OCI-LY1 (cell line): ENCODE data around the gene CCRL2.

Experiments used
- EZH2 ChIP-seq: fragments of 200-600 bp; sonication (generic), shearing (Covaris generic); IDR thresholded peaks from 2 replicates; pipeline ENCODE4 v1.8.0; 2017; ENCODE audit warnings: borderline replicate concordance, mixed run types, mild to moderate bottlenecking, antibody characterized with exemption, low read length, moderate library complexity, mixed read lengths
- TF ChIP-seq, protein P1 (sequence below): fragments of 200-600 bp; sonication (generic), shearing (Covaris generic); IDR thresholded peaks from 2 replicates; pipeline ENCODE4 v1.5.1; 2017; ENCODE audit warnings: mild to moderate bottlenecking, antibody characterized with exemption, low read length, moderate library complexity, mixed read lengths

DNA sequence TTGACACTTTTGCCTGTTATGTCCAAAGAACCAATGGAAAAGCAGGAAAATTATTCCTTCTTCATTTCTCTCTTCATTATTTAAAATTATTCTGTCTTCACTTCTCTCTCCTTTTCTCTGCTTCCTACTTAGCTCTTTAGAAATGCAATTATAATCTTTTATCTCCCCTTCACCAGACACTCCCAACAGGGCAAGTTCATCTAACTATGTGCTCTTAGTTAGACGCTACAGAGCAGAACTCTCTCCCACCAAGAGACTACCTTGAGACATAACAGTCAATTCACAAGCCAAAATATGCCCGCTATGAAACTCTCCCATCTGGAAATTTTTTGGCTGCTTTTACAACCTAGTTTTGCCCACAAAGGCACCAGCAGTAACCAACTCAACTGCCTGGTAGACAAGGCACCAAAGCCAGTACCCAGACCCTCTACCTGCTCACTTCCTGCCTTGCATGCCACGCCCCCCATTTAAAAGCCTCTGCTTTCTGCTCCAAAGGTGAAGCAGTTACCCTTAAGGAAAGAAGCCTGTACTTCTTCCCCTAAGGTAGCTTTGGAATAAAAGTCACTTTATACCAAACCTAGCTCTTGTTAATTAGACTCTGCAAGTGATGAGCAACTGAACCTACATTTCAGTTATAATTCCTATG is 28.1 kb downstream of the CCRL2 start:
- TF ChIP-seq, protein P1, sequence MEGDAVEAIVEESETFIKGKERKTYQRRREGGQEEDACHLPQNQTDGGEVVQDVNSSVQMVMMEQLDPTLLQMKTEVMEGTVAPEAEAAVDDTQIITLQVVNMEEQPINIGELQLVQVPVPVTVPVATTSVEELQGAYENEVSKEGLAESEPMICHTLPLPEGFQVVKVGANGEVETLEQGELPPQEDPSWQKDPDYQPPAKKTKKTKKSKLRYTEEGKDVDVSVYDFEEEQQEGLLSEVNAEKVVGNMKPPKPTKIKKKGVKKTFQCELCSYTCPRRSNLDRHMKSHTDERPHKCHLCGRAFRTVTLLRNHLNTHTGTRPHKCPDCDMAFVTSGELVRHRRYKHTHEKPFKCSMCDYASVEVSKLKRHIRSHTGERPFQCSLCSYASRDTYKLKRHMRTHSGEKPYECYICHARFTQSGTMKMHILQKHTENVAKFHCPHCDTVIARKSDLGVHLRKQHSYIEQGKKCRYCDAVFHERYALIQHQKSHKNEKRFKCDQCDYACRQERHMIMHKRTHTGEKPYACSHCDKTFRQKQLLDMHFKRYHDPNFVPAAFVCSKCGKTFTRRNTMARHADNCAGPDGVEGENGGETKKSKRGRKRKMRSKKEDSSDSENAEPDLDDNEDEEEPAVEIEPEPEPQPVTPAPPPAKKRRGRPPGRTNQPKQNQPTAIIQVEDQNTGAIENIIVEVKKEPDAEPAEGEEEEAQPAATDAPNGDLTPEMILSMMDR: no peak
- TF ChIP-seq EZH2: no peak
